GM12878 (cell line): ENCODE results near the gene KRTAP3-3. TPM values are rescaled to one million over a fixed set of nuclear protein-coding genes. Genes with fewer than 3 reads are reported as not detected.

Source experiments
- ATAC-seq: fragments of 200-7000 bp; cut with Tn5 transposase; 3 replicates; pipeline ENCODE4 v1.9.1; 2020; ENCODE audit warnings: mild to moderate bottlenecking, moderate library complexity
- BruUV-seq: library from RNA; stranded (reverse); fragments of 400-500 nt; replicated peaks from 2 replicates; lab custom pipeline; 2021; lab: Mats Ljungman, UMichigan
- CTCF ChIA-PET: fragments of 300-600 bp; sonication (Branson Sonifier 250); formaldehyde crosslinking; extraction: SDS; loops from one replicate; lab custom pipeline; 2021; ENCODE audit warnings: inconsistent platforms; lab: Yijun Ruan, JAX
- POLR2A ChIA-PET: fragments of 350-600 bp; formaldehyde crosslinking; extraction: SDS; loops from one replicate; lab custom pipeline; 2021; ENCODE audit warnings: inconsistent platforms; lab: Charles Lee
- RAD21 ChIA-PET: fragments of 300-600 bp; sonication (Branson Sonifier 250); formaldehyde crosslinking; loops from one replicate; lab custom pipeline; 2023; ENCODE audit warnings: antibody characterized with exemption; ENCODE audit not compliant: unreplicated experiment; lab: Charles Lee
- SMC1A ChIA-PET: fragments of 300-600 bp; sonication (Branson Sonifier 250); formaldehyde crosslinking; loops from one replicate; lab custom pipeline; 2023; ENCODE audit not compliant: unreplicated experiment, uncharacterized antibody; lab: Charles Lee
- DNase-seq: peaks from one replicate; pipeline ENCODE4 v3.0.0-alpha.2; 2011; ENCODE audit warnings: low read depth, low spot score
- FAIRE-seq: peaks from 3 replicates; lab custom pipeline; 2011; peaks lifted over from hg19 to GRCh38; lab: Jason Lieb, UNC
- H2AFZ ChIP-seq: 2 replicates; pipeline ENCODE4 v1.6.0; 2011; ENCODE audit warnings: low read depth, low read length, control low read depth; ENCODE audit not compliant: control insufficient read depth
- H3K27ac ChIP-seq: 2 replicates; pipeline ENCODE4 v1.5.1; 2011; ENCODE audit warnings: control low read depth; ENCODE audit not compliant: control insufficient read depth, insufficient read depth
- H3K27me3 ChIP-seq, 2 experiments: replicated peaks in 1 of 2; 2 replicates each; pipeline versions ENCODE4 v1.6.0 to v1.6.1; 2011; ENCODE audit warnings: low read length in 1 of 2; ENCODE audit not compliant: control insufficient read depth in 2 of 2, insufficient read depth in 2 of 2
- H3K36me3 ChIP-seq, 2 experiments: 2 replicates each; pipeline ENCODE4 v1.5.1; 2011; ENCODE audit warnings: low read length in 1 of 2; ENCODE audit not compliant: control insufficient read depth in 2 of 2, insufficient read depth in 2 of 2
- H3K4me1 ChIP-seq: 2 replicates; pipeline ENCODE4 v1.6.1; 2011; ENCODE audit warnings: mild to moderate bottlenecking, low read length, moderate library complexity, mixed read lengths; ENCODE audit not compliant: control insufficient read depth, insufficient read depth
- H3K4me2 ChIP-seq: 2 replicates; pipeline ENCODE4 v1.6.0; 2011; ENCODE audit warnings: control low read depth; ENCODE audit not compliant: control insufficient read depth, insufficient read depth
- H3K4me3 ChIP-seq: fragments of 200-600 bp; sonication (generic); 2 replicates; pipeline ENCODE4 v1.5.1; 2016
- H3K79me2 ChIP-seq: 2 replicates; pipeline ENCODE4 v1.6.0; 2011; ENCODE audit warnings: low read length; ENCODE audit not compliant: control insufficient read depth, insufficient read depth
- H3K9ac ChIP-seq: 2 replicates; pipeline ENCODE4 v1.8.0; 2011; ENCODE audit warnings: low read length, control low read depth, mixed read lengths; ENCODE audit not compliant: control insufficient read depth, insufficient read depth
- H3K9me3 ChIP-seq: replicated peaks from 3 replicates; pipeline ENCODE4 v1.5.1; 2011; ENCODE audit warnings: mild to moderate bottlenecking, low read length; ENCODE audit not compliant: control insufficient read depth, insufficient read depth
- H4K20me1 ChIP-seq: 2 replicates; pipeline ENCODE4 v1.6.0; 2011; ENCODE audit not compliant: control insufficient read depth, insufficient read depth
- CBFB ChIP-seq: IDR thresholded peaks from 2 replicates; pipeline ENCODE4 v1.6.1; 2016; ENCODE audit warnings: antibody characterized with exemption, low read depth
- ELK1 ChIP-seq: IDR thresholded peaks from 2 replicates; pipeline ENCODE4 v1.6.1; 2012; ENCODE audit warnings: low read depth, low read length, improper control_type of control experiment
- EP300 ChIP-seq, 2 experiments: fragments of 150-350 bp in 1 of 2; IDR thresholded peaks; 2 replicates each; pipeline ENCODE4 v1.6.1; 2011 to 2012; ENCODE audit warnings: low read depth in 2 of 2, low read length in 2 of 2, borderline replicate concordance in 1 of 2, improper control_type of control experiment in 1 of 2, inconsistent platforms in 1 of 2; ENCODE audit not compliant: control insufficient read depth in 1 of 2
- NBN ChIP-seq: fragments of 450-650 bp; IDR thresholded peaks from 2 replicates; pipeline ENCODE4 v1.6.1; 2016
- NR2C1 ChIP-seq: fragments of 450-650 bp; IDR thresholded peaks from 2 replicates; pipeline ENCODE4 v1.6.1; 2017; ENCODE audit warnings: antibody characterized with exemption, mild to moderate bottlenecking, moderate library complexity
- POLR2AphosphoS2 ChIP-seq: IDR thresholded peaks from 2 replicates; pipeline ENCODE4 v1.6.1; 2011; ENCODE audit warnings: low read depth, mild to moderate bottlenecking, low read length, improper control_type of control experiment, moderate library complexity
- RUNX3 ChIP-seq: IDR thresholded peaks from 2 replicates; pipeline ENCODE4 v1.6.1; 2012; ENCODE audit warnings: low read length, inconsistent platforms
- SUZ12 ChIP-seq: fragments of 200-600 bp; sonication (generic); IDR thresholded peaks from one replicate; pipeline ENCODE4 v1.6.1; 2018; ENCODE audit warnings: antibody characterized with exemption, mild to moderate bottlenecking; ENCODE audit not compliant: unreplicated experiment
- TAF1 ChIP-seq: IDR thresholded peaks from 2 replicates; pipeline ENCODE4 v1.6.1; 2011; ENCODE audit warnings: mild to moderate bottlenecking, low read depth, low read length, borderline replicate concordance
- WGBS: methylation state at CpG from one replicate; pipeline ENCODE4 v1.1.6; 2016; ENCODE audit warnings: low lambda C conversion rate; ENCODE audit not compliant: insufficient replicate concordance, insufficient coverage; ENCODE audit errors: missing lambda C conversion rate; 5-methylcytosine and 5-hydroxymethylcytosine counted together
- in situ Hi-C: fragments of 300-500 bp; cut with MboI; formaldehyde crosslinking; loops from 9 replicates; pipeline ENCODE4 v1.14.3; 2018; ENCODE audit warnings: mixed read lengths
- intact Hi-C: fragments of 100-400 bp; cut with micrococcal nuclease; formaldehyde crosslinking; loops from one replicate; pipeline ENCODE4 v1.14.2; 2022; ENCODE audit not compliant: unreplicated experiment
- polyA plus RNA-seq, 11 experiments: library from polyadenylated mRNA; depleted of rRNA in 4 of 11; unstranded in 6 of 11; stranded (reverse) in 5 of 11; fragments of >200 nt; fragmentation: Nextera tagmentation in 4 of 11; fragmentation: Illumina TruSeq in 1 of 11; extraction: Ambion mirVana in 4 of 11; extraction: Trizol in 1 of 11; gene quantifications; 1 replicate in 1 of 11; 2 replicates in 10 of 11; pipeline versions ENCODE4 v1.2.1 to v1.2.3, GENCODE V29; 2011 to 2016; ENCODE audit warnings: inconsistent platforms in 2 of 11, missing spikeins in 2 of 11, low read depth in 1 of 11
- total RNA-seq, 4 experiments: library from RNA; depleted of rRNA in 3 of 4; stranded (reverse); fragments of >200 nt in 3 of 4; fragmentation: Illumina TruSeq in 1 of 4; extraction: Trizol in 1 of 4; gene quantifications; 2 replicates each; pipeline versions ENCODE4 v1.2.1 to v1.2.3, GENCODE V29; 2013 to 2021

The KRTAP3-3 gene
- total and polyA plus RNA-seq, 10 of the 15 experiments (the other 5 are each of a cell fraction or from before 2014, with no cell fraction given): not detected

- no peak for TF ChIP-seq ELK1
These were observed 24.6 kb upstream of the KRTAP3-3 start (continued) for GRCh38 chr17:41018541-41018940.

DNA sequence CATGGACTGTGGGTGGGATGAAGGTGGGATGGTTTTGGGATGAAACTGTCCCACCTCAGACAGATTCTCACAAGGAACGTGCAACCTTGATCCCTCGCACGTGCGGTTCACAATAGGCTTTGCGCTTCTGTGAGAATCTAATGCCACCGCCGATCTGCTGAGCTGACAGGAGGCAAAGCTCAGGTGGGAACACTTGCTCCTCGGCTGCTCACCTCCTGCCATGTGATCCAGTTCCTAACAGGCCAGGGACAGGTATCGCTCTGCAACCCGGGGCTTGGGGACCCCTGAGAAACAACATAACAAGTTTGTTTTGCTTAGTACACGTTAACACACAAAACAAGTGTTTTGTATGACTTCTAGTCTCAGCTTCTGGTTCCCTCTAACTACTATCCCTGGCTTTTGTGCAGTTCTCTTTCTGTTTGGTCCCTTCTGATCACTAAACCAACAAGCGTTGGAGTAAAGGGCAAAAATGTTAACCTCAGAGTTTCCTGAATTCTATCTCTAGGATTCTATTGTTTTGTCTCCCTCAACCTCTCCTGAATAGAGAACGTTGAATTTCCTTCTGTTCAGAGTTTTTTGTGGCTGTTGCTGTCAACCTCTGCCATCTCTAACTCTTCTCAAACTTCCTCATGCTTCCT, 22.7 kb upstream of the KRTAP3-3 start:
- H3K4me3 ChIP-seq: no peak overlapping the region
- H3K9me3 ChIP-seq: no peaks in the 10 kb centered on the region
- FAIRE-seq (no peak), ATAC-seq (no peak), DNase-seq (no peak)
- no peak overlapping the region for H3K9ac ChIP-seq
- ChIA-PET POLR2A (no interaction called here), RAD21 (no interaction called here), SMC1A (no interaction called here), CTCF (no interaction called here)
- intact Hi-C loops (no loop called here), in situ Hi-C loops (no loop called here)
- no peaks in the 10 kb centered on the region for H3K79me2 ChIP-seq
- WGBS: 42% methylated on average over 13 of the region's 13 CpGs
- no peaks in the 10 kb centered on the region; a peak in 2 of 4 replicates for H3K27me3 ChIP-seq
- no peaks in the 10 kb centered on the region for H3K36me3 ChIP-seq
- no peak overlapping the region for H3K4me2 ChIP-seq
- no peak overlapping the region for H2AFZ ChIP-seq
- no peak overlapping the region for H3K27ac ChIP-seq
- BruUV-seq: no TSS peak
- no peaks in the 10 kb centered on the region for H4K20me1 ChIP-seq
- TF ChIP-seq TAF1 (no peak), NR2C1 (no peak), EP300 (IDR thresholded peaks at IDR 0.05; ENCODE audit: borderline replicate concordance in 1 of 2, control insufficient read depth in 1 of 2, low read depth in 2 of 2, low read length in 2 of 2) (no peak), RUNX3 (no peak), NBN (no peak), SUZ12 (no peak), POLR2AphosphoS2 (no peak), CBFB (no peak)
- H3K4me1 ChIP-seq: no peaks in the 10 kb centered on the region
